Measurements from ENCODE around the gene SLC2A4. TPM values are rescaled to one million over a fixed set of nuclear protein-coding genes. Genes with fewer than 3 reads are reported as not detected.

SLC2A4 gene
- total RNA-seq, 1 donor from 2014 or later, result 20.0 TPM

DNA sequence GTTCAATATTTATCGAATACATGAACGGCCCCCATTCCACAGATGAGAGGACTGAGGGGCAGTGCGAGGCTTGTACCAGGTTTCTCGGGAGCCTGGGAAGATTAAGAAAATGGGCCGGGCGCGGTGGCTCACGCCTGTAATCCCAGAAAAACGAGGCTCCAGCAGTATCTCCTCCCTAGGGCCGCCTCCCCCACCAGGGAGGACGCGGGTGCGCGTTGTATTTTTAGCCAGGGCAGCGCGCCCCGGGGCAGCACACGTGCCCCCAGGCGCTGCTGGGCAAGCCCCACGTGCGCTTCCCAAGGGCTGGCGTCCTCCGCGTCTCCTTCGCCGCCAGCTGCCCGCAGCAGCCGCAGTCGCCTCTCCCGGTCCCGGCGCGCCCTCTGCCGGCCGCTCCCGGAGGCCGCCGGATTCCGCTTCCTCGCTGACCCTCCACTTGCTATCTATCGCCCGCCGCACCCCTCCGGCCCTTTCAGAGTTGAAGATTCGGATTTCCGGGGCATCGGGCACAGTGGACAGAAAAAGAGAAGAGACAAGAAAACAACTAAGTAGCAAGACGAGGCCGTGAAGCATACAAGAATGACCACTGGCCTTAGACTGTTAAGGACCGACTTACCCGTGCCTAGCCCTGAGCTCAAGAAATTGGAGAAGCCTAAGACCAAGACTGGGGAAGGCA is 14.8 kb downstream of the SLC2A4 start:
- peak; percentile 92 for DNase-seq (ENCODE audit: low read depth)

DNA sequence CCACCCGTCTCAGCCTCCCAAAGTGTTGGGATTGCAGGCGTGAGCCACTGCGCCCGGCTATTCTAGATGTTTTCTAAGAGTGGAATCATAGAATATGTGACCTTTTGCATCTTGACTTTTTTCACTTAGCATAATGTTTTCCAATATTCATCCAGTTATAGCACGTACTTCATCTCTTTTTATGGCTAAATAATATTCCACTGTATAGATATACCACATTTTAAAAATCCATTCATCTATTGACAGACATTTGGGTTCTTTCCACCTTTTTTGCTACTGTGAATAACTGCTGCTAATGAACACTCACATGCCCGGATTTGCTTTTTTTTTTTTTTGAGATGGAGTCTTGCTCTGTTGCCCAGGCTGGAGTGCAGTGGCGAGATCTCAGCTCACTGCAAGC is 22.7 kb downstream of the SLC2A4 start:
- DNase-seq (ENCODE audit: low read depth), result no peak

DNA sequence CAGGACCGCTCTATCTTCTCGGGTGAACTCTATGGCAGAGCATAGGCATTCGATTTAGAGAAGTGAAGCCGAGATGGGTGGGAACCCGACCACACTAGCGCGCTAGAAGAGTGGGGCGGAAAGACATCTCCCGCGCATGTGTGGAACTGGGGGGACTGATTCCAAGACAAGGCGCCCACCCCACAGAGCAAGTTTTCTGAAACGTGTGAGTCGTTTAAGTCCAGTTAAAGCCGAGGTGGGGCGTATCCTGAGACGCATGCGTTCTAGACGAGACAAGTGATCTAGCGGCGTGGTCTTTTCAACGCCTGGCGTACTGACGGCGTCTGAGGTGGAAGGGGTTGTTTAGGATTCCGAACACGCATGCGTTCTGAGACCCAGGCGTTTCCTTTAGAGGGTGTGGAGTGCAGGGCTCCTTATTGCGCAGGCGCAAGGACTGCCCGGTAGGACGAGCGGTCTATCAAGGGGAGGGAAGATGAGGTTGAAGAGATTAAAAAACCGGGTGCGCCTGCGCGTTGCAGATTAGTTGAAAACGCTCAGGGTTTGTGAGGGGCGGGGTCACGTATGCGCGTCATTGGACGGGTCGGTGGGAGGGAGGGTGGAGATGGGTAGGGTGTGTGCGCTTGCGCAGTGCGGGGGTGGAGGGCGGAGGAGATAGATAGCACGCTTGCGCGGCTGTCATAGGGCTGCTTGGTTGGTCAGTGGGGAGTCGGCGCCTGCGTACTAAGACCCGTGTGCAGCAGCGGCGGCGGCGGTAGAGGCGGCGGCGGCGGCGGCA is 25.6 kb downstream of the SLC2A4 start, which contains the start of gene EIF5A:
Gene EIF5A (plus strand): TSS at position 718 of the 775 bp plus-strand sequence. CDS start 2,008 bp downstream, outside the sequence.
- DNase-seq (ENCODE audit: low read depth), result peak; percentile 100

GRCh38 chr17:7307686-7308624 is 26.4 kb downstream of the SLC2A4 start:
- peak; percentile 27 for DNase-seq (ENCODE audit: low read depth)

GRCh38 chr17:7308625-7309433 is 27.3 kb downstream of the SLC2A4 start:
- peak; percentile 88 for DNase-seq (ENCODE audit: low read depth)

DNA sequence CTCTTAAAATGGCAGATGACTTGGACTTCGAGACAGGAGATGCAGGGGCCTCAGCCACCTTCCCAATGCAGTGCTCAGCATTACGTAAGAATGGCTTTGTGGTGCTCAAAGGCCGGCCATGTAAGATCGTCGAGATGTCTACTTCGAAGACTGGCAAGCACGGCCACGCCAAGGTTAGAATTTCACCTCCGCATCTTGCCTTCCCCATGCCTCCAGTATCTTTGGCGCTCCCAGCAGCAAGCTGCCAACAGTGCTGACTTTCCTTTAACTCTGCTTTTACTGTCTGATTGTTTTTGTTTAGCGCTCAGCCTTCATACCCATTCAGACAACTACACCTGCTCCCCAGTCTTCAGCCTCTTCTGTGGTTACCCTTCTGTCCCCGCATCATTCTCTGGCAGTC is 28.1 kb downstream of the SLC2A4 start:
- DNase-seq (ENCODE audit: low read depth), result no peak

- DNase-seq (ENCODE audit: low read depth), result no peak
Observed at GRCh38 chr17:7311110-7311705, 29.7 kb downstream of the SLC2A4 start.

- DNase-seq (ENCODE audit: low read depth), result no peak
Observed at GRCh38 chr17:7312432-7313087, 31.0 kb downstream of the SLC2A4 start.

DNA sequence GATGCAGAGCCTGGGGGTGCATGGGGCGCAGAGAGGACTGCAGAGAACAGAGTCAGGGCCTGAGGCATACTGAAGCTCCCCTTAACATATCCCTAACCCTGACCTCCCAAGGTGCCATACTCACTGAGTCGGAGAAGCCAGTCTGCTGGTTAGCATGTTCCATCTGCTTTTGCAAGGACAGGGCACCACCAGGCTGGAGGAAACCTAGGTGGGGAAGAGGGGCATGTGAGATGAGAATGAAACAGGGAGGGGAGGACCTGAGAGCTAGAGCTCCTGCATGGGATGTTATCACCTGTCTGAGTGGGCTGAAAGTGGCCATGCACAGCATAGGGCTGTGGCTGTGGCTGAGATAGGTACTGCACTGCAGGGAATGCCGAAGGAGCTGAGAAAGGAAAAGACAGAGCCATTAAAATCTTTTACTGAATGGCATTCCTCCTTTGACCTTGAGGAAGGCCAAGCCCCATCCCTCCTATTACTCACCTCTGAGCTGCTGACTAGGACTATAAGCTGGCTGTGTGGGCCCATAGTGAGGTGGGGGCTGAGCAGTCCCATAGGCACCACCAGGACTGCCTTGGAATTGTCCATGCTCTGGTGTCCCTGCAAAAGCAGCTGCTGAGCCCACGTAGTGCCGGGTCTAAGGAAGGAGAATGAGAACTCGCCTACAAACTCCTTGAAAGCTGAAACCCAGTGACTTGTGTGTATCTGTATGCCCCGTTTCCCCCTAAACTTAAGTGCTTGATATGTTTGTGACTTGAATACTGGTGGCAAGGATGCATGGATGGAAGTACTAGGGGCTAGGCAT is 31.8 kb downstream of the SLC2A4 start:
- no peak for DNase-seq (ENCODE audit: low read depth)

- DNase-seq (ENCODE audit: low read depth), result no peak
Observed at GRCh38 chr17:7313890-7314718, 32.6 kb downstream of the SLC2A4 start.

DNA sequence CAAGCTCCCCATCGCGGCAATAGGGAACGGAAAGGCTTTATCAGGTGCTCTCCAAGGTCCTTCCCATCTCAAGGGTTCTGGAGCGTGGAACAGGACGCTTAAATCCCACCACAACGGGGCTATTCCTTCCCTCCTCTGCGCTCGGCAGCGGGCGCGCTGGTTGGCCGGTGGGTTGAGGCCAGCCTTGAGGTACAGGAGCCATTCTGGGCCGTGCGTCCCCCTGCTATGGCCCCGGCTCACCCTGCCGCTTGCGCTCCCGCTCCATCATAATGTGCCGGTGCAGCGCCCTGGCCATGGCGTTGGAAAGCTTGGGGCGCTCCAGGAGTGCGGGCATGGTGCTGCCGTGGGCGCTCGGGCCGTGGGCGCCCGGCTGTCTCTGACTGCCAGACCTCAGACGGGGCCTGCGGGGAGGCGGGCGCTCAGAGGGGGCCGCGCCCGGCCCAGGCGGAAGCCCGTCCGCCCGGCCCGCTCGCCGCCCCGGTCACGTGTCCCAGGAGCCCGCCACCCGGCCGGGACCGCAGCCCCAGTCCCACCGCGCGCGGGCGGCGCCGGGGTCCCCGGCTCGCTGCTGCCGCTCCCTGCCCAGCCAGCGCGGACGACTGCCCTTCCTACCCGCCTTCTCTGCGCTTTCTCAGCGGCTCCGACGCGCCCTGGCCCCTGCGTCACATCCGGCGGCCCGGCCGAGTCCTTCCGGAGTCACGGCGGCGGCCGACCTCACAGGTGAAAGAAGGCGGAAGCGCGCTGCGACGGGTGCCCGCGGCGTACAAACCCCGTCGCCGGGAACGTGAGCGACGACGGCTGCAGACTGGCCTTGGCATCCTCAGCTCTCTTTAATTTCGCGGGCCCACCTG is 33.4 kb downstream of the SLC2A4 start, which contains the start of gene GPS2:
Gene GPS2 (minus strand): TSS at position 642 of the 851 bp plus-strand sequence. CDS start 308 bp downstream, at position 334.
- DNase-seq (ENCODE audit: low read depth), result peak; percentile 84

DNA sequence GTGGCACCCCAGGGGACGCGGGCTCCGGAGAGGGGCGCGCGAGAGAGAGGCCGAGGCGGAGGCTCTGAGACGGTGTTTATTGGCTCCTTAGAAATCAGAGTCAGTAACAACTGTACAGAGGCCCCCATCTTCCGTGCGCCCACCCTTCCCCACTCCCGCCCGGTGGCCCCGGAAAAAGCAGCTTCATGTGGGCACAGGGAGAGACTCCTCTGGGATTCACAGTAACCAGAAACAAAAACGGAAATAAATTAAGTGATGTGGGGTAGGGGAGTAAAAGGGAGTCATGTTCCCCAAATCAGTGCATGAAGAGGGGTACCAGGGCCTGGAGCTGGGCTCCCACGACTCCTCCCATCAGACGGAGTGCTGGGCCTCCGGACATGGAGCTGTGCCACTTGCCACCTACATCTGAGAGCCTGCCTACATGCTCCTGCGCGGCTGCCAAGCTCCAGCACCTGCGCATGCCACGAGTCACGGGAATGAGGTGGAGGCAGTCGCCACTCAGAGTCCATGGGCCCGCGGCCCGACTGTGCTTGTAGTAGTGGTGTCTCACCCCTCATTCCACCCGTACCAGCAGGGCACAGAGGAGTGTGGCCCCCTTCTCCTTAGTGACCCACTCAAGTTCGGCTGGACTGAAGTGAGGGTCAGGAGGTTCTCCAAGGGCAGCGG is 34.2 kb downstream of the SLC2A4 start:
- no peak for DNase-seq (ENCODE audit: low read depth)

DNA sequence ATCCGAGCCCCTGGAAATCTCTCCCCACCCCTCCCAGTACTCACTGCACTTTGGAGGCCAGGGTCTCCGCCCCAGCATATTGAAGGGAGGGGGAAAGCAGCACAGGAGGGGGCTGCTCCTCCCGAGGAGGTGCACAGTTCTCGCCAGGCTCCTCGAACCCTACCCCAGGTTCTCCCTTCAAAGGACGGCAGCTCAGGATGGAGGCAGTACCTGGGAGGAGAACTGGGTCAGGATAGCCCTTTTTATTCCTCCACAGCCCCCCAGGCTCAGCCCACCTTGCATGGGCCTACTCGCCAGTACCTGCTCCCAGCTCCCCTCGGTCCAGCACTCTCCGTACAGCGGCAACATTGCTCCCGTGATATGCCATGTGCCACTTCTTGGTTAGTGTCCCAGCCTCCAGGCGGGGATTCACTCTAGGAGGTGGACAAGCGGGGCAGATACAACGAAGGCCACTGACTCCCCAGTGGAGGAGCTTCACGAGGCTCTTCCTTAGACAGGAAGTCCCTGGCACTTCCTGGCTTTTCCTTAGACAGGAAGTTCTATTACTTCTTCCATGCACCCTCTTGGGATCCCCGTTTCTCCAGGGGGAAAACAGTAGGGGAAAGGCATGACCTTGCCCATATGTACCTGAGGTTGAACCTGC is 35.8 kb downstream of the SLC2A4 start:
- no peak for DNase-seq (ENCODE audit: low read depth)

GRCh38 chr17:7318121-7318860 is 36.8 kb downstream of the SLC2A4 start:
- DNase-seq (ENCODE audit: low read depth), result no peak

DNA sequence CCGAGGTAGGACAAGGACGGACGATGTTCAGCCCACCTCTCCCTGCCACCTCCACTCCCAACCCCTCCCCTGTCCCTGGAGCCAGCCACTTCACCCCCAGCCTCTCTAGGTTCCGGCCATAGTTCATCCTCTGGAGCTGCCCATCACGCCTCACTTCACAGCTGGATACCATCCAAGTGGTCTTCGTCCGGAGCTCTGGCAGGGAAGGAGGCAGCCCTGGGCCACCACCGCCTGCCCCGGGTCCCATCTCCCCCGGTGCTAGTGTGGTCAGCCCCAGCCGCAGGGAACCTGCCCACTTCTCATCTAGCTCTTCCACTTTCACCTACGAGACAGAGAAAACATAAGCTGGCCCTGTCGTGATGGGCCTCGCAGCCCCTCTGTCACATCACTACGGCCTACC is 39.9 kb downstream of the SLC2A4 start:
- no peak for DNase-seq (ENCODE audit: low read depth)

Data from myocyte (in vitro differentiated cells).